RWPE1 (cell line): ENCODE results near the gene TRIM67.

Experiments
- CTCF ChIA-PET: fragments of 350-600 bp; sonication (Branson Sonifier 250); formaldehyde crosslinking; extraction: SDS; loops from one replicate; lab custom pipeline; 2021; lab: Yijun Ruan, JAX
- POLR2A ChIA-PET: fragments of 400-600 bp; formaldehyde crosslinking; extraction: SDS; loops from one replicate; lab custom pipeline; 2020; ENCODE audit warnings: antibody characterized with exemption; ENCODE audit not compliant: low non-redundant PET; lab: Yijun Ruan, JAX
- DNase-seq: peaks from one replicate; pipeline ENCODE4 v3.0.0; 2012; ENCODE audit warnings: low spot score
- H3K27ac ChIP-seq: fragments of 450-650 bp; 2 replicates; pipeline ENCODE4 v1.5.1; 2017
- CTCF ChIP-seq: fragments of 450-650 bp; conservative IDR thresholded peaks from 2 replicates; pipeline ENCODE4 v1.5.1; 2017; ENCODE audit warnings: low read depth, mild to moderate bottlenecking

Gene TRIM67

DNA sequence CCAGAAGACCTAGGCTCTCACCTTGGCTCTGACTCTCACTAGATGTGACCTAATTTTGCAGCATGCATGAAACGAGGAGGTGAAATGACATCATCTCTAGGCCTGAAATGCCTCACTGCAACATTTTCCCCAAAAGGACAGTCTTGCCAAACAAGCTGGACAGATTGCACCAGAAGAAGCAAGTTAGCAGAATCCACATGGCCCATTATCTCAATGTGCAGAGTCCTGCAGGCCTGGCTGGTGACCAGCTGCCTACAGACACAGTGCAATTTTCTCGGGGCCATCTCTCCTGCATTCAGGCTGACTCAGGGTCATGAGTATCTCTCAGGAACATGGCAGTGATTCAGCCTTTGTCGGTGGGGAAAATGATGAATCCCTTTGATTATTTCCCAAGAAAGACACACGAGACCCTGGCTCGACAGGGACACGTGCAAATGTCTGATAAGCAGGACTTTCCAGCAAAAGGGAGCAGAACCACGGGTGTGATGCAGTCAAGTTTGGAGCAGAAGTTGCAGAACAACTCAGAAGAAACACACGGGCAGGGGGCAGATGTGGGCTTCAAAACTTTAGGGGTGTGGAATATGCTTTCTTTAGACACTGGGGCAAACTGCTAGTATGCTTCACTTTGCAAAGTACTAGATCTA is 38.7 kb downstream of the TRIM67 start:
- POLR2A ChIA-PET, result no interaction called here
- CTCF ChIA-PET, result interaction anchor here (0.6 kb wide), 1 partner anchor 9 kb away, joined by 3 read pairs; no protein-coding TSS in a partner anchor
- H3K27ac ChIP-seq, result no peak overlapping the region
- TF ChIP-seq CTCF, result no peak
- no peak for DNase-seq

DNA sequence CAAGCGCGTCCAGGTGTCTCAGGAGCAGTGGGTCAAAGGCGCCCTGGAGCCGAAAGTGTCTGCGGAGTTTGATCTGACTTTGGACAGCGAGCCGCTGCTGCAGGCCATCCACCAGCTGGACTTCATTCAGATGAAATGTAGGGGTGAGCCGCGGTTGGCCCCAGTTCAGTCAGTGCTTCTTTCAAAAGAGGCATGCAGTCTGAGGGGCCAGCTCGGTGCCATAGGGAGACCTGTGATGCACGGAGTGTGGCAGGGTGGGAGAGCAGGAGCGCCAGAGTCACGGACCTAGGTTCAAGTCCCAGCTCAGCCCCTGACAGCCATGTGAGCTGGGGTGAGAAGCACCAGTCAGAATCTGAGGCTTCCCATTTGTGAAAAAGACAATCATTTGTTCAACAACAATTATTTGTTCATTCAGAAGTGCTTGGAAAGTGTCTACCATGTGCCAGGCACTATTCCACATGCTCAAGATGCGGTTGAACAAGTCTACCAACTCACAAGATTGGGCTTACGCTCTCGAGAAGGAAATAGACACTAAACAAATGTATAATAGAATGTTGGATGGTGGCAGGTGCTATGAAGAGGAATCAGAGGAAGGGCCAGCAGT is 39.6 kb downstream of the TRIM67 start:
- ChIA-PET CTCF (no interaction called here), POLR2A (no interaction called here)
- no peak for TF ChIP-seq CTCF
- H3K27ac ChIP-seq, result no peak overlapping the region
- DNase-seq, result no peak

- POLR2A ChIA-PET, result no interaction called here
- CTCF ChIA-PET, result interaction anchor here (0.9 kb wide), 1 partner anchor 9 kb away, joined by 3 read pairs; no protein-coding TSS in a partner anchor
- DNase-seq, result no peak
- TF ChIP-seq CTCF, result no peak
- H3K27ac ChIP-seq, result no peak overlapping the region
Observed at GRCh38 chr1:231201979-231202633, 40.2 kb downstream of the TRIM67 start.

DNA sequence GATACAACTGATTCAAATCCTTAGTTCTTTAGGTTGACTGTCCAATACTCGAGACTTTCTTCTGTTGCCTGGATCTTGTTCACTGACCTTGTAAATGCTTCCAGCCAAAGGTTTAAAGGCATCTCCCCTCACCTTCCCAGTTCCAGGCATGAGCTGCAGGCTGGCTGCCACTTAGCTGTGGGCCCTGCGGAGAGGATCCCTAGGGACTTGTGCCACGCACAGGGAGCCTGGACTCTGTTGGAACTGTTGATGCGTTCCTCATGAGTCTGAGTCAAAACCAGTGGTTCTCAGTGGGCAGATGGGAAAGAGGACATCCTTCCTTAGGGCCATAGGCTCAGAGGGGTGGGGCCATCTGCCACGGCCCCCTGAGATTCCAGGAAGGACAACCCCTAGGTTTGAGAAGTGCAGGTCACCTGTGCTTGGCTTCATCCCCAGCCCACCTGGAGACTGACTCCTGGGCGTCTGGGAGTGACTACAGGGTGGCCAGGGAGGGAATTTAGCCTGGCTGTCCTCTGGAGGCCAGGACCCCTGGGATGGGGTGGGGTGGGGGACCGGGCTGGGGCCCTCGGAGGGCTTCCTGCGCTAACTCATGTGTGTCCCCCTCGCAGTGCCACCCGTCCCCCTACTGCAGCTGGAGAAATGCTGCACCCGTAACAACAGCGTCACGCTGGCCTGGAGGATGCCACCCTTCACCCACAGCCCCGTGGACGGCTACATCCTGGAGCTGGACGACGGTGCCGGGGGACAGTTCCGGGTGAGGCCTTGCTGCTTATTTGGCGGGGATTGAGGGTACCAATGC is 41.6 kb downstream of the TRIM67 start:
- ChIA-PET POLR2A (no interaction called here), CTCF (interaction anchor here (0.6 to 0.9 kb wide), 3 partner anchors 8 to 1750 kb away, joined by 3 to 6 read pairs (median 3); no protein-coding TSS in a partner anchor)
- DNase-seq, result no peak
- no peak overlapping the region for H3K27ac ChIP-seq
- TF ChIP-seq CTCF, result no peak

GRCh38 chr1:231206856-231207255 is 45.0 kb downstream of the TRIM67 start:
- CTCF ChIA-PET, result interaction anchor here (0.6 to 1.8 kb wide), 7 partner anchors 9 to 414 kb away, joined by 3 to 8 read pairs (median 5); partner anchors contain the start of gene ARV1

More at GRCh38 chr1:231206856-231207255, 45.0 kb downstream of the TRIM67 start:
- H3K27ac ChIP-seq, result no peak overlapping the region
- POLR2A ChIA-PET, result no interaction called here
- TF ChIP-seq CTCF, result no peak
- no peak for DNase-seq
